ENCODE results near the gene PHF2. TPM values are rescaled to one million over a fixed set of nuclear protein-coding genes. Genes with fewer than 3 reads are reported as not detected.

Gene PHF2
- total RNA-seq, 1 experiment from 2014 or later: 26.3 TPM

- DNase-seq: no peak
- POLR2A ChIA-PET (ENCODE audit: unreplicated experiment): no interaction called here
- no peaks in the 10 kb centered on the region for H3K9me3 ChIP-seq (ENCODE audit: insufficient read depth, low read depth)
- intact Hi-C loops (cut with micrococcal nuclease; ENCODE audit: unreplicated experiment): no loop called here
- H4K20me1 ChIP-seq (ENCODE audit: insufficient read depth): no peaks in the 10 kb centered on the region
- no peak overlapping the region for H2AFZ ChIP-seq
- no peaks in the 10 kb centered on the region for H3K4me1 ChIP-seq (replicated peaks; ENCODE audit: insufficient read depth)
- no peak overlapping the region for H3K4me3 ChIP-seq
- no peaks in the 10 kb centered on the region for H3K79me2 ChIP-seq (ENCODE audit: low read depth)
- H3F3A ChIP-seq (ENCODE audit: insufficient read depth, low read depth): no peaks in the 10 kb centered on the region
- TF ChIP-seq CTCF (conservative IDR thresholded peaks at IDR 0.05): peak; percentile 24; the same call in 1 of the 2 replicates
- no peak for TF ChIP-seq EZH2 (IDR thresholded peaks at IDR 0.05; ENCODE audit: low read depth)
- H3K9me2 ChIP-seq (ENCODE audit: insufficient read depth): no peaks in the 10 kb centered on the region
- CTCF ChIA-PET: interaction anchor here (0.6 kb wide), 1 partner anchor 90 kb away, joined by 5 read pairs; no protein-coding TSS in a partner anchor
- no peak overlapping the region for H3K27ac ChIP-seq
- no peaks in the 10 kb centered on the region for H3K36me3 ChIP-seq (ENCODE audit: low read depth)
- no peak overlapping the region for H3K4me2 ChIP-seq
- BruUV-seq (replicated peaks): no TSS peak
- H3K27me3 ChIP-seq (ENCODE audit: insufficient read depth, low read depth): peaks cover 33% of the 10 kb centered on the region
These were observed 125.9 kb downstream of the PHF2 start for GRCh38 chr9:93702261-93702660.

GRCh38 chr9:93708289-93708986 lies 132.1 kb downstream of the PHF2 start:
- Histone ChIP-seq H3K4me2 (no peak overlapping the region), H3F3A (ENCODE audit: insufficient read depth, low read depth) (no peaks in the 10 kb centered on the region), H3K9me2 (ENCODE audit: insufficient read depth) (no peaks in the 10 kb centered on the region), H4K20me1 (ENCODE audit: insufficient read depth) (no peaks in the 10 kb centered on the region), H3K4me1 (replicated peaks; ENCODE audit: insufficient read depth) (no peaks in the 10 kb centered on the region), H3K27me3 (ENCODE audit: insufficient read depth, low read depth) (peaks cover 20% of the 10 kb centered on the region; the same call in 1 of the 2 replicates), H3K36me3 (ENCODE audit: low read depth) (no peaks in the 10 kb centered on the region), H3K27ac (no peak overlapping the region), H2AFZ (no peak overlapping the region), H3K9me3 (ENCODE audit: insufficient read depth, low read depth) (no peaks in the 10 kb centered on the region), H3K4me3 (no peak overlapping the region), H3K79me2 (ENCODE audit: low read depth) (no peaks in the 10 kb centered on the region)
- DNase-seq: no peak
- POLR2A ChIA-PET (ENCODE audit: unreplicated experiment): no interaction called here
- TF ChIP-seq EZH2 (IDR thresholded peaks at IDR 0.05; ENCODE audit: low read depth) (no peak), CTCF (conservative IDR thresholded peaks at IDR 0.05) (no peak)
- no TSS peak for BruUV-seq (replicated peaks)
- CTCF ChIA-PET: no interaction called here
- intact Hi-C loops (cut with micrococcal nuclease; ENCODE audit: unreplicated experiment): no loop called here

GRCh38 chr9:93708987-93709302 lies 132.6 kb downstream of the PHF2 start:
- no peak overlapping the region for H3K4me2 ChIP-seq
- ChIA-PET CTCF (no interaction called here), POLR2A (ENCODE audit: unreplicated experiment) (no interaction called here)
- BruUV-seq (replicated peaks): no TSS peak
- intact Hi-C loops (cut with micrococcal nuclease; ENCODE audit: unreplicated experiment): no loop called here
- no peak overlapping the region for H3K27ac ChIP-seq
- H3K79me2 ChIP-seq (ENCODE audit: low read depth): no peaks in the 10 kb centered on the region
- no peak overlapping the region for H3K4me3 ChIP-seq
- DNase-seq: no peak
- no peaks in the 10 kb centered on the region for H3K4me1 ChIP-seq (replicated peaks; ENCODE audit: insufficient read depth)
- no peaks in the 10 kb centered on the region for H3K36me3 ChIP-seq (ENCODE audit: low read depth)
- H4K20me1 ChIP-seq (ENCODE audit: insufficient read depth): no peaks in the 10 kb centered on the region
- TF ChIP-seq EZH2 (IDR thresholded peaks at IDR 0.05; ENCODE audit: low read depth) (no peak), CTCF (conservative IDR thresholded peaks at IDR 0.05) (no peak)
- H3K9me3 ChIP-seq (ENCODE audit: insufficient read depth, low read depth): no peaks in the 10 kb centered on the region
- peaks cover 20% of the 10 kb centered on the region; the same call in 1 of the 2 replicates for H3K27me3 ChIP-seq (ENCODE audit: insufficient read depth, low read depth)
- H2AFZ ChIP-seq: no peak overlapping the region
- no peaks in the 10 kb centered on the region for H3K9me2 ChIP-seq (ENCODE audit: insufficient read depth)
- H3F3A ChIP-seq (ENCODE audit: insufficient read depth, low read depth): no peaks in the 10 kb centered on the region
